ENCODE results near the gene CNR2.
"Not testable (repeated sequence)": the region's sequence is repeated elsewhere in the genome, so short reads cannot be mapped to it uniquely, and the experiment has no call there.

Gene CNR2

DNA sequence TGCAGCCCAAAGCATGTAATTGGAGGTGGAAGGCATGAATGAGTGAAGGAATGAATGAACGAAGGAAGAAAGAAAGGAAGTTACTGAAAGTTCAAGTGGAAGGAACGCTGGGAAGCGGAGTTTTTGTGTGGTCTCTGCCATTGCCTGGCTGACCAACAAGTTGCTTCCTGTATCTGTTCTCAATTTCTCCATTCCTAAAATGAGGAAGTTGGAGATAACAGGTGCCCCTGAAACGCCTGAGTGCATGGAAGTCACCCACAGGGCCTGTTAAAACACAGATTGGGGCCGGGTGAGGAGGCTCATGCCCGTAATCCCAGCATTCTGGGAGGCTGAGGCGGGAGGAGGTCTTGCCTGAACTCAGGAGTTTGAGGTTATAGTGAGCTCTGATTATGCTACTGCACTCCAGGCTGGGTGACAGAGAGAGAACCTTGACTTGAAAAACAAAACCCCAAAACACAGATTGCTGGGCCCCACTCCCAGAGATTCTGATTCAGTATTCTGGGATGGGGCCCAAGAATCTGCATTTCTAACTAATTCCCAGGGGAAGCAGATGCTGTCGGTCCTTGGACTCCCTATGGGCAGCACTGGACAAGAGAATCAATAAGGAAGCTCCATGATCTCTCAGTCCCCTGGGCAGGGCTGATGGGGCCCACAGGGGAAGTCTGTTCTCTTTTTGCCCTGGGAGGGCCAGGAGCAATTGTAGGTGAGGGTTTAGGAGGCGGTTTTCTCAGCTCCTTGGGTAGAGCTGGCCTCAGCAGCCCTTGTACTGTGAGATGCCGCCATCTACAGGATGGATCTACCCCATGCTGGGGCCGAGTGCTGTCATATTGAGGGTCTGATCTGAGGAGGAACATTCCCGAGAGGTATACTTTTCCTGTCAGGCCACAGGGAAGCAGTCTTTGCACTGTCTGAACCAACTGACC, 3.3 kb upstream of the CNR2 start:
- DNase-seq = peak; percentile 79

DNA sequence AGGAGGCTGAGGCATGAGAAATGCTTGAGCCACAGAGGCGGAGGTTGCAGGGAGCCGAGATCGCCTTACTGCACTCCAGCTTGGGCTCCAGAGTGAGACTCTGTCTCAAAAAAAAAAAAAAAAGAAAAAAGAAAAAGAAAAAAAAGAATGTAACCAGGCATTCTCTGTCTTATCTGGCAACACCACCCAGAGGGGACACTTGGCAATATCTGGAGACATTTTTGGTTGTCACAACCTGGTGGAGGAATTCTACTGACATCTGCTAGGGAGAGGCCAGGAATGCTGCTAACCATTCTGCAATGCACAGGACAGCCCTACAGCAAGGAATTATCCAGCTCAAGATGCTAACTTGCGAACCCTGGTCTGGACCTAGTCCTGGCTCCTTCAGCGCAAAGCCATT, 2.3 kb upstream of the CNR2 start:
- DNase-seq = no peak

DNA sequence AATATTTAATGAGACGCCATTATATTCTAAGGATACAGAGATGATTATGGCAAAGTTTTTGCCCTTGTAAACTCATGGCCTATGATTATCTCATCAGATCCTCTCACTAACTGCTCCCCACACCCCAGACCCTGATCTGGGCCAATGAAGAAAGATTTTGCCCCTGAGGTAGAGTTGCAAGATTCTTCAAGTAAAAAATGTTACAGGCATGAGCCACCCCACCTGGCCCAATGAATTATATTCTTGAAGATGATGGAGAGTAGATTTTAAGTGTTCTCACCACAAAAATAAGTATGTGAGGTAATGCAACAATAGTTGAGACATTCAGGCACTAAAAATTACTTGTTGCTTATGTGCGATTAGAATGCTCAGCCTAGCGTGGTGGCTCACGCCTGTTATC, 1.8 kb upstream of the CNR2 start:
- DNase-seq = no peak

DNA sequence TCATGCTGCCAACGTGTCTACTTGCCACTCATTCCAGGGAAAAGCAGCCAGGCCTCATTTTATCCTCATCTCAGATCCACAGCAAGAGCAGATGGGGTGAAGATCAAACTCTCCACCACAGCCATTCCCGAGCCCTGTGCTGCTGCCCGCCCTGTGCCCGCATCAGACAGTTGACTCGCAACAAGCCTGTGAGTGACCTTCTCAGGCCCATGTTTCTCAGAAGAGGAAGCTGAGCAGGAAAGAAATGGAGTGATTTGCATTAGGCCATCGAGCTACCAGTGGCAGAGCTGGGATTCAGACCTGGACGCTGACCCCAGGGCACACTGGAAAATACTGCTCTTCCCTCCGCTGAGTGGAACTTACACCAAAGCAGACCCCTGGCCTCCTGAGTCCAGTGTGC, 1.2 kb downstream of the CNR2 start:
- no peak for DNase-seq

DNA sequence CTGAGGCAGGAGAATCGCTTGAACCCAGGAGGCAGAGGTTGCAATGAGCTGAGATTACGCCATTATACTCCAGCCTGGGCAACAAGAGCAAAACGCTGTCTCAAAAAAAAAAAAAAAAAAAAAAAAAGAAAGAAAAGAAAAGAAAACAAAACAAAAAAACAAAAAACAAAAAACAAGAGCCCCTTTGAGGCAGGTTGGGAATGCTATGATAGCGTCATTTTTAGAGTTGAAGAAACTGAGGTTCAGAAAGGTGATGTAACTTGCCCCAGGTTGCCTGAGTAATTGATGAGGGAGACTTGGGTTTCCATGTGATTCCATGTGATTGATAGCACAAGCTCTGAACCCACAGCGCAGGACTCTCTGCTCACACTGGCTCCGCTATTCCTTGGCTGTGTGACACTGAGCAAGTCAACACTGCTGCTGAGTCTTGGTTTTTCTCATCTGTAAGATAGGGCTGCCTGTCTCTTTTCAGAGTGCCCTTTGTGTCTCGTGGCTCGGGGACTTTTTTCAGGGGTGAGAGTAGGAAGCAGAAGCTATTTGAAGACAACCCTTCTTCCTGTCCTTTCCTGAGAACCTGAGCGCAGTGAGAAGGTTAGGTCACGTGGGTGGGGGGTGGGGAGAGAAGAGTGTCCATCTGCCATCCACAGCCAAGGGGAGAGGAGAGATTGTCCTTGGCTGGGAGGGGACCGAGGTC, 2.5 kb downstream of the CNR2 start:
- DNase-seq = no peak

DNA sequence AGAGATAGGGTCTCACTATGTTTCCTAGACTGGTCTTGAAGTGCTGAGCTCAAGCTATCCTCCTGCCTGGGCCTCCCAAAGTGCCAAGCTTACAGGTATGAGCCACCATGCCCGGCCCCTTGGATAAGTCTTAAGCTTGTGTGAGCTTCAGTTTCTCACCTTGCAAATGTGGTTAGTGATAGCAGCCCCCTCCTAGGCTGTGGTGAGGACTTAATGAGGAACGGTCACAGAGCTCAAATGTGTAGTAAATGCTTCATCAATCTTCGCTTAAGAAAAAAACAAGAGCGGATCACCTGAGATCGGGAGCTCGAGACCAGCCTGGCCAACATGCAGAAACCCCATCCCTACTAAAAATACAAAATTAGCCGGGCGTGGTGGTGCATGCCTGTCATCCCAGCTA, 3.0 kb downstream of the CNR2 start:
- no peak for DNase-seq

DNA sequence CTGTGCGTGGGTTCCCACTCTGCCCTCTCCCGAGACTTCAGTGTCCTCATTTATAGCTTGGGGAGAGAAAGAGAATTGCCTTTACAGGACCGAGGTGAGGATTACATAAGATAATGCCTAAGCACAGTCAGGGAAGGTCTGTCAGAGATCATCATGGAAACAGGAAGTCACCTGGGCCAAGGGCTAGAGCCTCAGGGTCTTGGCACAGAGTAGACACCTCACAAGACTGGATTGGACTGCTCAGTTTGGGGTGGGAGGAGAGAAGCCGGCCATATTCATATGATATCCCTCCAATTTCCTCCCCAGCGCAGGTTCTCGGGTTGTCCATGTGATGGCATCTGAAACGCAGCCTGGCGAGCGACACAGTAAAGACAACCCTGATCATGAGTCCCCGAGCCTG, 3.8 kb downstream of the CNR2 start:
- no peak for DNase-seq

DNA sequence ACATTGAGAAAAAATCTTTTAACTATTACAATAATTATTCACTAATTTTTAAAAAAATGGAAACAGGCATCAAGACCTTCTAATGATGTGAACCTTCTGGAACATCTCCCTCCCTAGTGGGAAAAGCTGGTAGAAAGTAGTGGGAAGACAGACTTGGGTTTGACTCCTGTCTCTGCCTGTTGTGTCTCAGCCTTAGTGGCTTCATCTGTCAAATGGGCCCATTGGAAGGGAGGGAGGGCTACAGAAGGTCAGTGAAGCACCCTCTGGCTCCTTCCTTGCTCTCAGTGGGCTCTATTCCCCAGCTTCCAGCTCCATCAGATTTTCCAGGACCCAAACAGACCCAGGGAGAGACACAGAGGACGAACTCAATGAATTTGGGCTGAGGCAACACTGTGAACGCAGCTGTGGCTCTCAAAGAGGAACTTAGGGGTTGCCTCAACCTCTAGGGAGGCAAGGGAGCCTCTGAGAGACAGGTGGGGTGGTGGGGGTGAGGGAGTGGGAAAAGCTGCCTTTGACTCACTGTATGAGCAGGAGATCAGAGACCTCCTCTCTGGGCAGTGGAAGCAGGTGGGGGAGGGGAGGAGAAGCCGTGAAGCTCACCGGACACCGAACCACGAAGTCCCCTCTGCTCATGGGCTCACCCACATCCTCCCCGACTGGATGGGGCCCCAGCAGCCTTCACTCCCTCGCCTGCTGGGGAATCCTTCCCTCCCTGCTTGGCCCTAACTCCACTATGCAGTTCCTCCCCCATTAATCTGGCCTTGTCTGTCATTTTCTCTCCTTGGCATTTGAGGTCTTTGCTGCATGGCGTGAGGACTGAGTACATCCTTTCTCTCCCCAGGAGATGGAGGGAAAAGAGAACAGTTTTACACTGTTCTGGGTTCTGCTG, 4.5 kb downstream of the CNR2 start:
- DNase-seq = peak; percentile 76

DNA sequence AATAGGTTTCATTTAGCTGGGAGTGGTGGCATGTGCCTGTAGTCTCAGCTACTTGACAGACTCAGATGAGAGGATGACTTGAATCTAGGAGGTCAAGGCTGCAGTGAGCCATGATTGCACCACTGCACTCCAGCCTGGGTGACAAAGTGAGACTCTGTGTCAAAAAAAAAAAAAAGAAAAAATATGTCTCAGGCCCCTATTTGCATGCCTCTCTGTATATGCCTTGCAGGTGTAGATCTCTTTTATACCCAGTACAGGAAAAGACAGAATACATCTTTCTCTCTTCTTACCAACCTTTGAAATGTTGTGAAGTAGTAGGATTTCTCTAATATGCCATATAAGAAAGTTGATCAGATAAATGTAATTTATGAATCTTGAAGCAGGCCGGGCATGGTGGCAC, 6.4 kb downstream of the CNR2 start:
- DNase-seq = no peak

DNA sequence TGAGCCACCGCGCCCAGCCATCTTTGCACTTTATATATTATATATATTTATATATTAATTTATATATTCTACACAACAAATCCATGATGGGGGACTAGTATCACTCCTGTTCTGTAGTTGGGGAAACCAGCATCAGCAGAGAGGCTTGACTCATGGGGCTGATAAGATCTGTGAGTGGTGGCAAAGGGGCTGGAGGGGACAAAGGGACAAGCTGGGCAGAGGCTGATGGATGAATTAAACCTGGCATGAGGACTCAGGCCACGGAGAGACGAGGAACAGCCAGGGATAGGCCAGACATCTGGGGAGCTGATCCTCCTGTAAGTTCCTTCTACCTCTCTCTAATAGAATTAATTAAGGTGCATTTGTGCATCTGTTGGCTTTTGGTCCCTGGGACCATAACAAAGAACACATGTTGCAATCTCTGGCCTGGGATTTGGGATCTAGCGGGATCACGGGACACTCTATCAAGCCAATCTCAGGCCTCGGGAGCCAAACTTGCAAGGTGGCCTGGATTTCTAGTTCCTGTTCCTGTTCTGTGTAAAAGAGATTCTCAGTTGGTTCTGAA, 7.6 kb downstream of the CNR2 start:
- no peak for DNase-seq

DNA sequence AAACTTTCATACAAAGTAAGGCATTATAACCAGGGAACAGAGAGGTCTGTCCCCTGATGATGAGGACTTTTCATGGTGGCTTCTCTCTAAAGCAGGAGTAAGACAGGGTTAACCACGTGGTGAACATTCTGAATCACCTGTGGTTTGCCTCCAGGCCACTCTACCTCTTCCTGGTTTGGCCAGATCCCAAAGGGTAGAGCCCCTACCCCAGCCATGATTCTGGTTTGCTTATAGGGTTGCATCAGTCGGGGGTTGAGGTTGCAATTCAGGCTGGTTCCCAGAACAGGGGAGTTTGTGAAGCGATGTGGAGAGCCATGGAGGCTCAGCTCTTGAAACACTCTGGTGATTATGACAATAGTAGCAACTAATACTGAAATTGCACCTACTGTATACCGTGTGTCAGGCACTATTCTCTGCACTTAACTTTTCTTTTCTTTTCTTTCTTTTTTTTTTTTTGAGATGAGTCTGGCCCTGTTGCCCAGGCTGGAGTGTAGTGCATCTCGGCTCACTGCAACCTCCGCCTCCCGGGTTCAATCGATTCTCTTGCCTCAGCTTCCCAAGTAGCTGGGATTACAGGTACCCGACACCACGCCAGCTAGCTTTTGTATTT, 8.3 kb downstream of the CNR2 start:
- no peak for DNase-seq

DNA sequence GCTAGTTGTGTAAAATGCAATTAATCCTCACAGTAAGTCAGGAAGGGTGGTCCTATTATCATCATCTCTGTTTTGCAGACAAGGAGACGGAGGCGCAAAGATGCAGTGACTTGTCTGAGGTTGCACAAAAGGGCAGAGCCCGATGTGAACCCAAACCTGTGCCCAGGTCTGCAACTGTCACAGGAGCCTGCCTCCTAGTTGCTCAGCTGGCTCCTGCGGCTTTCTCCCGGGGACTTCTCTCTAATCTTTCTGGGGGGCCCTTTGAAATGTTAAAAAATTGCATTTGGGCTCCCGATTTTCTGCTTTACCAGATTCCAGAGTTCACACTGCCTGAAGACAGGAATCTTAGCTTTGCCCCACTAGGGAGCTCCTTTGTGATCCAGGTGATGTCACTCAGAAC, 9.4 kb downstream of the CNR2 start:
- DNase-seq = no peak

DNA sequence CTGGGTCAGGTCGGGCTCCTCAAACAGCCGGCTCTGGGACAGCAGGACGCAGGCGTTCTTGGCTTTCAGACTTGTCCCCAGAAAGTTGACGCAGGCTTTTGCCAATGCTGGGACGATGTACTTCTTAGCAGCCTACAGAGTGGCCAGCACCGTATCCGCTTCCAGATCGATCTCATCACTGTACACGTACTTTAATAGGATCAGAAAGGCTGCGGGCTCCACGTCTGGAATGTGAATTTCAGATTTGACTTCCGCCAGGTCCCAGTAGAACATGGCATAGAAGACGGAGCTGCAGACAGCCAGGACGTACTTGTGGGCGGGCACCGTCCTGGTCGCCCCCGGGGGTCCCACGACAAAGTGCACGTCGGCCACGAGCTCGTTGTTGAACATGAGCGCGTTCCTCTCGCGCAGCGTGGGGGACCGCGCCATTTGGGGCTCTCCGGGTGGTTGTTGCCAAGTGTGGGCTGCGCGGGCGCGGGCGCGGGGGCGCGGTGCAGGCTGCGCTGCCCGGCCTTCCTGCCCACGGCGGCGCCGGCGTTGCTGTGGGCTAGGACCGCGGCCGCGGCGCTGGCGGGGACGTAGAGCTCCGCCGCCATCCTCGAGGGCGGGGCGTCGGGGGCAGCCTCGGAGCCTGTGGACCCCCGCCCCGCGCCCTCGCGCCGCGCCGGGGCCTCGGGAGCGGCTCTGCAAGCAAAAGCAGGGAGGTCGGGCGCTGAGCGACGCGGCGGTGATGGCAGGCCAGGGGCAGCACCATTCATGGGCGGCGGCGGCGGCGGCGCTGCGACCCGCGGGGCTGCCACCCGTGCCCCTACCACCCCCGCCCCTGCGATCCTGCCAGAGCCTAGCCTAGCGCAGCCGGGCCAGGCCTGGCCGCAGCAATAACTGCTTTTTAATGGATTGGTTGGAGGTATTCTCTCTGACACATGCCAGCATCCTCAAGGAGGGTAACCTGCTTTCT, 10.6 kb downstream of the CNR2 start:
- no peak for DNase-seq

DNA sequence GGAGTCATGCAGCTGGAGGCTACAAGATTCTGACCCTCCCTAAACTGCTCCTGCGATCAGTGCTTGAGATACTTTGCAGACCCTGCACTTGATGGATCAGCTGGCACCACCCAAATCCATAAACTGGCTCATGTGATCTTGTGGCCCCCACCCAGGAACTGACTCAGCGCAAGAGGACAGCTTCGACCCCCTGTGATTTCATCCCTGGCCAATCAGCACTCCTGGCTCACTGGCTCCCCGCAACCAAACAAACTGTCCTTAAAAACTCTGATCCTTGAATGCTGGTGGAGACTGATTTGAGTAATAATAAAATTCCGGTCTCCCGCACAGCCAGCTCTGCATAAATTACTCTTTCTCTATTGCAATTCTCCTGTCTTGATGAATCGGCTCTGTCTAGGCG, 13.1 kb downstream of the CNR2 start:
- not testable (repeated sequence) for DNase-seq

DNA sequence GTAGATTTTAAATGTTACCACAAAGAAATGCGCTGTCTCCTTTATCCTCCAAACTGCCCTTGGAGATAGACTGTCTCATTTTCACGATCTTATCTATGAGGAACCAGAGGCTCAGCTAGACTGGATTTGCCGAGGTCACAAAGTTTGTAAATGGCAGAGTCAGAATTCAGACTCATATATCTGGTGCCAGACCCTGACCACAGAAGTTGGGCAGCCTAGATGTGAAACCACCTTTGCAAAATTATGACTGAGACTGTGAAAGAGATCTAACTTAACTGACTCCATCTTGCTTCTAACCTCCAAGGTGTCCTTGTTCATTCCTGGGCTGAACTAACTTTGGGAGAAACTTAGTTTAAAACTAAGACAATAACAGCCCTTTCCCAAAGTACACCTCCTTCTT, 14.1 kb downstream of the CNR2 start:
- DNase-seq = peak; percentile 17

DNA sequence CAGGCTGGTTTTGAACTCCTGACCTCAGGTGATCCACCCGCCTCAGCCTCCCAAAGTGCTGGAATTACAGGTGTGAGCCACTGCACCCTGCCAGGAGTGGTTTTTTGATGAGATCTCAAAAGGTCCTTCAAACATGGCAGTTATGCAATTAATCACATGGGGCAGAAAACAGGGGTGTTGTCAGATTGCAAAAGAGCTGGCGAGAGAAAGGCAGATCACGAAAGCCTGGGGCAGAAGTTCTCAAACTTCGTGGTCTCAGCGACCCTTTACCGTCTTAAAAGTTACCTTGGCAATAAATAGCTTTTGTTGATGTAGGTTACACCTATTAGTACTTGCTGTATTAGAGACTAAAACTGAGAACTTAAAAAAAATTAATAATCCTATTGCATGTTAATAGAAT, 16.1 kb downstream of the CNR2 start:
- DNase-seq = no peak

DNA sequence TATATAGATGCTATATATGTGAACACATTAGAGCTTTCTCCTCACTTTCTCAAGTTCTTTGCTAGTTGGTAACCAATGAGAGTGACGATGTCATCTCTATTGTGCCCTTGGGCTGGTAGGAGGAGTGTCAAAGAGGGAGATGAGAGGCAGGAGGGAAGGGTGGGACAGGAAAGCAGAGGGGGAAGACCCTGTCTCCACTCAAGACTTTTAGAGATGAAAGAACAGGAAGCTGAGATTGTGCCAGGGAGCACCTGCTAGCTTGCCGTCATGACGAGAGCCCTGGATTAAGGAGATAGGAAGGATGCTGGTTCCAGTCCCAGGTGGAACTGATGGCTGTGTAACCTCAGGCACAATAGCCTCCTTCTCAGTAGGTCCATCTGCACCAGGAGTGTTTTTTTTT, 16.7 kb downstream of the CNR2 start:
- no peak for DNase-seq

DNA sequence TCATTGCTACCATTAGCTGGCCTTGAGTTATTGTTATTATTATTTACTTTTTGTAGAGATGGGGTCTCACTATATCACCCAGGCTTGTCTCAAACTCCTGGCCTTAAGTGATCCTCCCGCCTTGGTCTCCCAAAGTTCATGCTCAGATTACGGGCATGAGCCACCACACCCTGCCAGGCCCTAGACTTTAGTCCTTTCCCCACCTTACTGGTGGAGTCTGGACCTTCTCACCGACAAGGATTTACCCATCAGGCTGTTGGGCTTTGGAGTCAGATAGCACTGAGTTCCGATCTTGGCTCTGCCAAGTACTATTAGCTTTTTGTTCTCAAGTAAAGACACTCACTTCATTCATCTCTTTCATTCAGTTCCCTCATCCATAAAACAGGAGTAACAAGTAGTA, 17.2 kb downstream of the CNR2 start:
- DNase-seq = no peak

DNA sequence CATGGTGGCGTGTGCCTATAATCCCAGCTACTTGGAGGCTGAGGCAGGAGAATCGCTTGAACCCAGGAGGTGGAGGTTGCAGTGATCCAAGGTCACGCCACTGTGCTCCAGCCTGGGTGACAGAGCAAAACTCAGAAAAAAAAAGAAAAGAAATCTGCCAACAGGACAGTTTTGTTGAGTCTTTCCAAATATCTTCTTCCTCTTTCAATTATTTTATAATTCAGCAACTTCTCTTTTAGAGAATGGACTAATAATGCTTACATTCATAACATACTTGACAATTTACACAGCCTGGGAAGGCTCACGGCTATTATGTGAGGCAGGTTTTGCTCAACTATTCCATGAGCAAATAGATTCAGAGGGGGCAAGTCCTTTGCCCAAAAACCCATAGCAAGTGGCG, 18.1 kb downstream of the CNR2 start:
- DNase-seq = no peak

DNA sequence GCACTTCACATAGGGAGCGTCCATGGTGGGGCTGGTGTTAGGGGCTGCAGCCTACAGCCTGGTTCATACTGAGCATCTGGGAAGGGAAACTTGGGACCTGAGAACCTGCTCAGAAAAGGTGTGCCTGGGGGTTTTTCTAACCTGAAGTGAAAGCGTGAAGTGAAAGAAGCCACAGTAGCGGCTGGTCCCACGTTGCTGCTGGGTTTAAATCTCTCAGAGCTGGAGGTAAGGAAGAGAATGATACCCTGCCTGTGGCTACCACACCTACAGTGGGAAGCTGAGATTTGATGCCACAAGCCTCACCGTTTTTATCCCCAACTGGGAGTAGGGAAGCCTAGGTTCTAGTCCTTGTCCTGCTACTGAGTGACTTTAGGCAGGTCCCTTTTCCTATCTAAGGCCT, 24.1 kb downstream of the CNR2 start:
- no peak for DNase-seq

DNA sequence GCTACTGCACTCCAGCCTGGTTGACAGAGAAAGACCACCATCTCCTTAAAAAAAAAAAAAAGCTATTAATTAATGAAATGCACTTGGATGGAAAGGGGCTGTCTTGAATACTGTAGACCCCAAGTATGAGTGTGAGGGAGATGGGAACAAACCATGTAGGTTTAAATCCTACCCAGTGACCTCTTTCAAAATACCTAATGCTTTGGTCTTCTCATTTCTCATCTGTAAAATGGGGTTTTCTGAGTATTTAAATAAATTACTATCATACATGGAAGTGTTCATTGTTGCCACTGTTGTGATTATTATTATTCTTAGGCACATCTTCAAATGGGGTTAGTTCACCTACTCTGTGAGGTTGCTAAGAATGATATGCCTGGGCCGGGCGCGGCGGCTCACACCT, 27.9 kb downstream of the CNR2 start:
- DNase-seq = no peak

DNA sequence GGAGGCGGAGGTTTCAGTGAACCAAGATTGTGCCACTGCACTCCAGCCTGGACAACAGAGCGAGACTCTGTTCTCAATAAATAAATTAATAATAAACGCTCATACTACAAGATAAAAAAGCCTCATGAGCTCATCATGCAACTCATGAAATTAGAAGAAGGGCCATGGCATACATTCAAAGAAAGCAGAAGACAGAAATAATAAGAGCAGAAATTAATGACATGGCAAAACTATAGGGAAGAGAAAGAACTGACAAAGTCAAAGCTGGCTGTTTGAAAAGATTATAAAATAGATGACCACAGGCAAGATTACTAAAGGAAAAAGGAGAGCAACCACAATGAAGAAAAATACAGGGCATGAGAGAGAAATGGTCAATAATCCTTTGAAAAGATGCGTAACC, 30.4 kb downstream of the CNR2 start:
- no peak for DNase-seq
